K562 (cell line): ENCODE results near the gene TSPAN16. TPM values are rescaled to one million over a fixed set of nuclear protein-coding genes. Genes with fewer than 3 reads are reported as not detected.

Source experiments
- ARHGAP35 ChIP-seq: fragments of 450-650 bp; IDR thresholded peaks from 2 replicates; pipeline ENCODE4 v1.6.1; 2018; ENCODE audit not compliant: partially characterized antibody
- CHD1 ChIP-seq: fragments of 200-600 bp; sonication (generic); IDR thresholded peaks from one replicate; pipeline ENCODE4 v1.6.1; 2012; ENCODE audit warnings: mild to moderate bottlenecking, moderate library complexity, low read length, inconsistent platforms
- CHD4 ChIP-seq: fragments of 200-600 bp; sonication (generic); IDR thresholded peaks from 3 replicates; pipeline ENCODE4 v1.6.1; 2012; ENCODE audit warnings: low read depth, mild to moderate bottlenecking, mixed read lengths, low read length, inconsistent platforms; ENCODE audit not compliant: insufficient read depth, insufficient replicate concordance, poor library complexity, severe bottlenecking
- FOXK1 ChIP-seq: sonication (generic); formaldehyde crosslinking; IDR thresholded peaks from 2 replicates; pipeline ENCODE4 v1.8.0; 2022; ENCODE audit warnings: missing genetic modification reagents, mild to moderate bottlenecking, borderline replicate concordance
- HDAC8 ChIP-seq: fragments of 450-650 bp; IDR thresholded peaks from 2 replicates; pipeline ENCODE4 v1.6.1; 2016; ENCODE audit warnings: mild to moderate bottlenecking, missing genetic modification characterization, moderate library complexity, missing compliant biosample characterization
- HMBOX1 ChIP-seq: sonication (generic); IDR thresholded peaks from 2 replicates; pipeline ENCODE4 v1.6.1; 2016
- KDM2B ChIP-seq: fragments of 250-450 bp; sonication (Bioruptor Pico); IDR thresholded peaks from 2 replicates; pipeline ENCODE4 v1.8.0; 2021; ENCODE audit warnings: mild to moderate bottlenecking, moderate library complexity
- NR4A1 ChIP-seq, 2 experiments: fragments of 250-450 bp in 1 of 2; fragments of 450-650 bp in 1 of 2; sonication (Bioruptor Pico) in 1 of 2; IDR thresholded peaks; 2 replicates each; pipeline versions ENCODE4 v1.4.0 to v1.6.1; 2016 to 2020; ENCODE audit warnings: mild to moderate bottlenecking in 2 of 2, missing compliant biosample characterization in 1 of 2, missing genetic modification characterization in 1 of 2, moderate library complexity in 1 of 2
- POLR2AphosphoS5 ChIP-seq: IDR thresholded peaks from 2 replicates; pipeline ENCODE4 v1.6.1; 2011; ENCODE audit warnings: mild to moderate bottlenecking, low read depth, low read length, moderate library complexity; ENCODE audit not compliant: control insufficient read depth, insufficient read depth
- SETDB1 ChIP-seq: IDR thresholded peaks from one replicate; pipeline ENCODE4 v1.6.1; 2012; ENCODE audit warnings: low read length, control low read depth, inconsistent platforms
- SMARCA5 ChIP-seq: fragments of 450-650 bp; IDR thresholded peaks from 2 replicates; pipeline ENCODE4 v1.6.1; 2016
- TSHZ1 ChIP-seq: fragments of 250-450 bp; sonication (Bioruptor Pico); IDR thresholded peaks from 2 replicates; pipeline ENCODE4 v1.4.0; 2020; ENCODE audit warnings: mild to moderate bottlenecking, moderate library complexity
- UBTF ChIP-seq, 2 experiments: IDR thresholded peaks; 2 replicates each; pipeline ENCODE4 v1.6.1; 2012; ENCODE audit warnings: improper control_type of control experiment in 2 of 2, low read depth in 2 of 2, low read length in 2 of 2, borderline replicate concordance in 1 of 2
- ZBTB43 ChIP-seq: sonication (generic); formaldehyde crosslinking; IDR thresholded peaks from 2 replicates; pipeline ENCODE4 v1.8.0; 2023; ENCODE audit warnings: mild to moderate bottlenecking, missing genetic modification reagents
- ZFP1 ChIP-seq: fragments of 450-650 bp; formaldehyde crosslinking; IDR thresholded peaks from 2 replicates; pipeline ENCODE4 v1.4.0; 2020; ENCODE audit warnings: mild to moderate bottlenecking, mixed read lengths
- ZNF165 ChIP-seq: fragments of 250-450 bp; sonication (Bioruptor Pico); IDR thresholded peaks from 2 replicates; pipeline ENCODE4 v1.4.0; 2020; ENCODE audit warnings: borderline replicate concordance
- ZNF354B ChIP-seq: fragments of 250-450 bp; sonication (Bioruptor Pico); IDR thresholded peaks from 2 replicates; pipeline ENCODE4 v1.4.0; 2020
- polyA plus RNA-seq, 8 experiments: library from polyadenylated mRNA; depleted of rRNA in 4 of 8; stranded (reverse) in 5 of 8; unstranded in 3 of 8; fragments of >200 nt; fragmentation: Nextera tagmentation in 2 of 8; fragmentation: Illumina TruSeq in 1 of 8; extraction: Ambion mirVana in 2 of 8; extraction: Trizol in 1 of 8; gene quantifications; 2 replicates each; pipeline versions ENCODE4 v1.2.1 to v1.2.3, GENCODE V29; 2011 to 2014; ENCODE audit warnings: inconsistent platforms in 1 of 8, missing spikeins in 1 of 8
- total RNA-seq, 7 experiments: library from RNA; depleted of rRNA in 6 of 7; stranded (reverse); fragments of >200 nt in 6 of 7; fragmentation: Illumina TruSeq in 2 of 7; extraction: Trizol in 2 of 7; gene quantifications; 2 replicates each; pipeline versions ENCODE4 v1.2.1 to v1.2.3, GENCODE V29; 2011 to 2021; ENCODE audit warnings: low replicate concordance in 1 of 7

TSPAN16 gene
- total and polyA plus RNA-seq, 9 of the 15 experiments (the other 6 are each of a cell fraction or from before 2014, with no cell fraction given): not detected

GRCh38 chr19:11268783-11269267 is 27.1 kb upstream of the TSPAN16 start (continued):
- TF ChIP-seq ARHGAP35 (no peak), CHD1 (no peak), TSHZ1 (no peak), CHD4 (peak; percentile 91), POLR2AphosphoS5 (peak; percentile 77), UBTF (IDR thresholded peaks at IDR 0.05; ENCODE audit: borderline replicate concordance in 1 of 2, low read depth in 2 of 2, low read length in 2 of 2) (no peak), SMARCA5 (peak; percentile 98), HMBOX1 (no peak), ZBTB43 (CRISPR knock-in tag) (no peak), ZNF354B (CRISPR knock-in tag) (no peak), HDAC8 (tag) (no peak), SETDB1 (no peak), NR4A1 (CRISPR knock-in tag; IDR thresholded peaks at IDR 0.05) (no peak), NR4A1 (tag; IDR thresholded peaks at IDR 0.05) (no peak), KDM2B (no peak), ZFP1 (no peak), ZNF165 (CRISPR knock-in tag) (no peak), FOXK1 (CRISPR knock-in tag) (peak; percentile 62; the same call in 1 of the 2 replicates)
